Astrocyte (in vitro differentiated cells and primary cell): ENCODE results near the gene TXNL4A. TPM values are rescaled to one million over a fixed set of nuclear protein-coding genes. Genes with fewer than 3 reads are reported as not detected.
A peak's percentile ranks its signal among the peaks of the same experiment; 100 is the strongest.

Source experiments
- DNase-seq: peaks from one replicate; pipeline ENCODE4 v3.0.0-alpha.2; 2010; ENCODE audit warnings: low read depth
- FAIRE-seq: peaks from 2 replicates; lab custom pipeline; 2011; peaks lifted over from hg19 to GRCh38; lab: Jason Lieb, UNC
- H2AFZ ChIP-seq: 2 replicates; pipeline ENCODE4 v1.6.0; 2012; ENCODE audit warnings: low read depth, low read length, inconsistent platforms
- H3K27ac ChIP-seq: 2 replicates; pipeline ENCODE4 v1.5.1; 2011; ENCODE audit warnings: low read depth, low read length, inconsistent platforms
- H3K27me3 ChIP-seq: 2 replicates; pipeline ENCODE4 v1.6.0; 2011; ENCODE audit warnings: low read length, inconsistent platforms; ENCODE audit not compliant: insufficient read depth
- H3K36me3 ChIP-seq: 2 replicates; pipeline ENCODE4 v1.5.1; 2011; ENCODE audit warnings: low read length, inconsistent platforms; ENCODE audit not compliant: insufficient read depth
- H3K4me1 ChIP-seq: 2 replicates; pipeline ENCODE4 v1.5.1; 2011; ENCODE audit warnings: low read length, inconsistent platforms; ENCODE audit not compliant: insufficient read depth
- H3K4me2 ChIP-seq: 2 replicates; pipeline ENCODE4 v1.6.0; 2012; ENCODE audit warnings: low read length, inconsistent platforms
- H3K4me3 ChIP-seq: 2 replicates; pipeline ENCODE4 v1.5.1; 2011; ENCODE audit warnings: low read depth, mild to moderate bottlenecking, low read length, inconsistent platforms; ENCODE audit not compliant: insufficient read depth
- H3K79me2 ChIP-seq: 2 replicates; pipeline ENCODE4 v1.6.0; 2012; ENCODE audit warnings: mild to moderate bottlenecking, low read length, inconsistent platforms; ENCODE audit not compliant: insufficient read depth
- H3K9ac ChIP-seq: 2 replicates; pipeline ENCODE4 v1.6.0; 2012; ENCODE audit warnings: mild to moderate bottlenecking, low read length, inconsistent platforms
- H3K9me3 ChIP-seq: 2 replicates; pipeline ENCODE4 v1.5.1; 2012; ENCODE audit warnings: low read depth, mild to moderate bottlenecking, low read length, inconsistent platforms; ENCODE audit not compliant: insufficient read depth
- H4K20me1 ChIP-seq: 2 replicates; pipeline ENCODE4 v1.6.0; 2012; ENCODE audit warnings: low read length, inconsistent platforms; ENCODE audit not compliant: insufficient read depth
- H3K27ac Mint-ChIP-seq: one replicate; pipeline ENCODE4 v1.8.0; 2021; ENCODE audit warnings: mild to moderate bottlenecking, mixed read lengths; ENCODE audit not compliant: unreplicated experiment
- H3K27me3 Mint-ChIP-seq: one replicate; pipeline ENCODE4 v1.8.0; 2021; ENCODE audit warnings: low read depth, mixed read lengths; ENCODE audit not compliant: unreplicated experiment
- H3K36me3 Mint-ChIP-seq: one replicate; pipeline ENCODE4 v1.8.0; 2021; ENCODE audit warnings: low read depth, mixed read lengths; ENCODE audit not compliant: unreplicated experiment
- H3K4me1 Mint-ChIP-seq: one replicate; pipeline ENCODE4 v1.8.0; 2021; ENCODE audit warnings: low read depth, mixed read lengths; ENCODE audit not compliant: unreplicated experiment
- H3K4me3 Mint-ChIP-seq: one replicate; pipeline ENCODE4 v1.8.0; 2021; ENCODE audit warnings: mild to moderate bottlenecking, moderate library complexity, mixed read lengths; ENCODE audit not compliant: unreplicated experiment
- H3K9me3 Mint-ChIP-seq: one replicate; pipeline ENCODE4 v1.8.0; 2021; ENCODE audit warnings: mild to moderate bottlenecking, mixed read lengths; ENCODE audit not compliant: unreplicated experiment
- EZH2 ChIP-seq: IDR thresholded peaks from 2 replicates; pipeline ENCODE4 v1.6.1; 2012; ENCODE audit warnings: mild to moderate bottlenecking, low read length, inconsistent platforms; ENCODE audit not compliant: insufficient read depth
- total RNA-seq: library from RNA; stranded (reverse); gene quantifications from 2 replicates; pipeline ENCODE4 v1.2.1, GENCODE V29; 2021
- TF ChIP-seq, protein P1 (sequence below): IDR thresholded peaks from 2 replicates; pipeline ENCODE4 v1.5.1; 2011; ENCODE audit warnings: low read depth, mild to moderate bottlenecking, inconsistent platforms, low read length, moderate library complexity; ENCODE audit not compliant: insufficient read depth

The TXNL4A gene
- total RNA-seq, 1 donor from 2014 or later, result 135 TPM

DNA sequence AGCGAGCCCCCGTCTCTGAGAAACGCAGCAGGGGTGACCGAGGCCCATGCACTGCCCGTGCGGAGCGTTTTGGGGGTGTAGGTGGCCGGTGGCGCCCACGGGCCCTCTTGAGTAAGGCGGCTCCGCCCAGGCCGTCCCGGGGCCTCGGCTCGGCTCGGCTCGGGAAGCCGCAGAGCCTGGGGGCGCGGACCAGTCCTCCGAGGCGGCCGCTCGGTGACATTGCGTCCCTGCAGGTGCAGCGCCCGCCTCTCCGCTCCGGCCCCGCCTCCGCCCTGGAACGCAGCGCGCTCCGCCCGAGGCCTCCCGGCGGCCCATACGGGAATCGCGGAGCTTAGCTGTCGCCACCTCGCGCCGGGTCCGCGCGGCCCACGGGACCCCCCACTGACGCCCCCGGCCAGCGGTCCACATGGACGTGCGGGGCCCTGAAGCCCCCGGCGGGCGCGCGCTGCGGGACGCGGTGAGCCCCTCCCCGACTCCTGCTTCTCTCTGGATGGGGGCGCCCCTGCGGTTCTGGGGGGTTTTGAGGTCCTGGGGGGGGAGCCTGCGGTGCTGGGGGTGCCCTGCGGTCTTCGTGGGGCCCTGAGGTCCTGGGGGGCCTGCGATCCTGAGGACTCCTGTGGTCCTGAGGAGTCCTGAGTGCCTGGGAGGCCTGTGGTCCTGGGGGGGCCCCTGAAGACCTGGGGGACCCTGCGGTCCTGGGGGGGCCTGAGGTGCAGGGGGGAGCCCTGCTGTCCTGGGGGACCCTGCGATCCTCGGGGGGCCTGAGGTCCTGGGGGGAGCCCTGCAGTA is 23.8 kb downstream of the TXNL4A start, which contains the start of gene HSBP1L1:
TSS of gene HSBP1L1 (plus strand) at position 314 of the 789 bp plus-strand sequence. CDS start at position 407, 93 bp downstream.
- Mint-ChIP-seq H3K4me3 (peak within 1 kb of the TSS; percentile 57), H3K27me3 (no peaks in the 10 kb centered on the region), H3K27ac (no peak within 1 kb of the TSS), H3K36me3 (peaks cover 2% of the 10 kb centered on the region), H3K9me3 (no peaks in the 10 kb centered on the region), H3K4me1 (peaks cover 31% of the 10 kb centered on the region)
- Histone ChIP-seq H3K36me3 (no peaks in the 10 kb centered on the region), H3K27ac (peak within 1 kb of the TSS; percentile 59), H3K9ac (peak within 1 kb of the TSS; percentile 63), H3K79me2 (no peaks in the 10 kb centered on the region), H3K27me3 (no peaks in the 10 kb centered on the region), H3K4me3 (peak within 1 kb of the TSS; percentile 34), H3K4me1 (peaks cover 39% of the 10 kb centered on the region), H3K4me2 (peak within 1 kb of the TSS; percentile 83), H4K20me1 (peaks cover 8% of the 10 kb centered on the region), H2AFZ (peak within 1 kb of the TSS; percentile 38), H3K9me3 (no peaks in the 10 kb centered on the region)
- TF ChIP-seq, protein P1, sequence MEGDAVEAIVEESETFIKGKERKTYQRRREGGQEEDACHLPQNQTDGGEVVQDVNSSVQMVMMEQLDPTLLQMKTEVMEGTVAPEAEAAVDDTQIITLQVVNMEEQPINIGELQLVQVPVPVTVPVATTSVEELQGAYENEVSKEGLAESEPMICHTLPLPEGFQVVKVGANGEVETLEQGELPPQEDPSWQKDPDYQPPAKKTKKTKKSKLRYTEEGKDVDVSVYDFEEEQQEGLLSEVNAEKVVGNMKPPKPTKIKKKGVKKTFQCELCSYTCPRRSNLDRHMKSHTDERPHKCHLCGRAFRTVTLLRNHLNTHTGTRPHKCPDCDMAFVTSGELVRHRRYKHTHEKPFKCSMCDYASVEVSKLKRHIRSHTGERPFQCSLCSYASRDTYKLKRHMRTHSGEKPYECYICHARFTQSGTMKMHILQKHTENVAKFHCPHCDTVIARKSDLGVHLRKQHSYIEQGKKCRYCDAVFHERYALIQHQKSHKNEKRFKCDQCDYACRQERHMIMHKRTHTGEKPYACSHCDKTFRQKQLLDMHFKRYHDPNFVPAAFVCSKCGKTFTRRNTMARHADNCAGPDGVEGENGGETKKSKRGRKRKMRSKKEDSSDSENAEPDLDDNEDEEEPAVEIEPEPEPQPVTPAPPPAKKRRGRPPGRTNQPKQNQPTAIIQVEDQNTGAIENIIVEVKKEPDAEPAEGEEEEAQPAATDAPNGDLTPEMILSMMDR, result no peak
- TF ChIP-seq EZH2, result no peak
- no peak for DNase-seq
- FAIRE-seq, result no peak

DNA sequence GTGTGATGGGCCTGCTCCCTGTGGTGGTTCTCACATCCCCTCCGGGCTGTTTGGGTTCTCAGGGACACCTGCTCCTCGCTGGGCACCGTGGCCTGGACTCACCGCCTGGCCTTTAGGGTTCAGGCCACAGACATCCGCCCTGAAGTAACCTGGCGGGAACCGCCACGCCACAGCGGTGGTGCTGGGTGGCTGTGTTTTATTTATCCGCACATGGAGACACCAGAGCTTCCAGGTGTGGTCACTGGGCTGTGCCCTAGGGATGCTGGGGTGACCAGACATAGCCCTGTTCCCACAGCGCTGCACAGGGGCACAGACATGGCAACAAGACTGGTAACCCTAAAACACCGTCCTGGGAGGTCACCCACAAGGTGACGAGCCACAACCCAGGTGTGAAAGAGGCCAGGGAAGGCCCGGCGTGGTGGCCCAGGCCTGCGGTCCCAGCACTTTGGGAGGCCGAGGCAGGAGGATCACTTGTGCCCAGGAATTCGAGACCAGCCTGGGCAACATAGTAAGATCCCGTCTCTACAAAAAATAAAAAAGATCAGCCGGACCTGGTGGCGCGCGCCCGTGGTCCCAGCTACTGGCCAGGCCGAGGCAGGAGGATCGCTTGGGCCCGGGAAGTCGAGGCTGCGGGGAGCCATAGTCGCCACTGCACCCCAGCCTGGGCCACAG is 24.6 kb downstream of the TXNL4A start:
- peaks cover 2% of the 10 kb centered on the region for H3K36me3 Mint-ChIP-seq
- no peak overlapping the region for H3K27ac ChIP-seq
- peak overlapping the region; percentile 83 for H3K4me2 ChIP-seq

More for the DNA sequence above, 24.6 kb downstream of the TXNL4A start:
- Histone ChIP-seq H3K9me3 (no peaks in the 10 kb centered on the region), H3K79me2 (no peaks in the 10 kb centered on the region), H4K20me1 (peaks cover 5% of the 10 kb centered on the region), H3K4me1 (peaks cover 40% of the 10 kb centered on the region), H3K4me3 (peak overlapping the region; percentile 34), H3K36me3 (no peaks in the 10 kb centered on the region), H3K9ac (no peak overlapping the region), H3K27me3 (no peaks in the 10 kb centered on the region), H2AFZ (no peak overlapping the region)
- Mint-ChIP-seq H3K27ac (no peak overlapping the region), H3K27me3 (no peaks in the 10 kb centered on the region), H3K4me1 (peaks cover 31% of the 10 kb centered on the region), H3K9me3 (no peaks in the 10 kb centered on the region), H3K4me3 (peak overlapping the region; percentile 40)
- TF ChIP-seq, protein P1, result no peak
- TF ChIP-seq EZH2, result no peak
- DNase-seq (no peak), FAIRE-seq (no peak)
